Activated naive CD8-positive, alpha-beta T cell treated with anti-CD3 and anti-CD28 coated beads, Interleukin-2, amount 50 U/mL, for 16 hours (primary cell): ENCODE measurements around the gene ZNF276.

Experiments used
- DNase-seq: peaks from one replicate; pipeline ENCODE4 v3.0.0-alpha.2; 2020; ENCODE audit warnings: low read depth, low spot score

ZNF276 gene

GRCh38 chr16:89711601-89712273 lies 9.6 kb upstream of the ZNF276 start:
- peak; percentile 80 for DNase-seq

GRCh38 chr16:89712274-89712781 lies 9.0 kb upstream of the ZNF276 start:
- no peak for DNase-seq

GRCh38 chr16:89716493-89716892 lies 4.8 kb upstream of the ZNF276 start:
- DNase-seq = no peak

GRCh38 chr16:89716916-89717687 lies 4.2 kb upstream of the ZNF276 start:
- no peak for DNase-seq

- DNase-seq = no peak
Measured at GRCh38 chr16:89717688-89718505, 3.4 kb upstream of the ZNF276 start.

GRCh38 chr16:89720551-89720812 lies 855 bp upstream of the ZNF276 start:
- no peak for DNase-seq

- DNase-seq = peak; percentile 57
Measured at GRCh38 chr16:89721546-89722391, 432 bp downstream of the ZNF276 start.

GRCh38 chr16:89722392-89723278 lies 1.3 kb downstream of the ZNF276 start:
- DNase-seq = no peak

- DNase-seq = peak; percentile 30
Measured at GRCh38 chr16:89723279-89724250, 2.2 kb downstream of the ZNF276 start.

- DNase-seq = no peak
Measured at GRCh38 chr16:89727406-89728120, 6.2 kb downstream of the ZNF276 start.

GRCh38 chr16:89729293-89729692 lies 8.0 kb downstream of the ZNF276 start:
- no peak for DNase-seq

- no peak for DNase-seq
Measured at GRCh38 chr16:89729863-89730593, 8.7 kb downstream of the ZNF276 start.

GRCh38 chr16:89730610-89731234 lies 9.4 kb downstream of the ZNF276 start:
- no peak for DNase-seq

- no peak for DNase-seq
Measured at GRCh38 chr16:89732142-89732917, 11.0 kb downstream of the ZNF276 start.

- DNase-seq = no peak
Measured at GRCh38 chr16:89732918-89733242, 11.5 kb downstream of the ZNF276 start.

- DNase-seq = no peak
Measured at GRCh38 chr16:89733322-89733721, 12.0 kb downstream of the ZNF276 start.

- DNase-seq = no peak
Measured at GRCh38 chr16:89733792-89734191, 12.5 kb downstream of the ZNF276 start.
